ENCODE results near the gene KCNA4.
"Not testable (repeated sequence)": the region's sequence is repeated elsewhere in the genome, so short reads cannot be mapped to it uniquely, and the experiment has no call there.

KCNA4 gene

GRCh38 chr11:29996016-29996415 is 20.8 kb downstream of the KCNA4 start:
- DNase-seq: no peak

GRCh38 chr11:29989174-29989970 is 27.5 kb downstream of the KCNA4 start:
- no peak for DNase-seq

DNA sequence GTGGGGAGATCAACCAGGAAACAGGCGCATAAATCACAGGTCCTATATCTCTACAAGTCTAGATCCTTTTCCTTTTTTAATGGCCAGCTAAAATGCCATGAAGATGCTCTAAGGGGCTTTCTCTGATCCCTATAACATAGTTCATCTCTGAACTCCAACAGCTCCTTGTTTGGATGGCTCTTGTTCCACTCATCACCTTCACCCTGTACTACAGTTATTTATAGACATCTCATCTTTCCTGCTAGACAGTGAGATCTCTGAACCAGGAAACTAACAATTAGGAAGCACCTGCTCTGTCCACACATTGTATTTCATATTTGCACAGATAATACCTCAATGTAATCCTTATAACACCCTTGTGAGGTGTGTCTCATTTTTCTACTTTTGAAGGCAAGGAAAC is 31.6 kb downstream of the KCNA4 start:
- DNase-seq: no peak

- no peak for DNase-seq
These were observed 32.3 kb downstream of the KCNA4 start for GRCh38 chr11:29984544-29984943.

- DNase-seq: no peak
These were observed 38.3 kb downstream of the KCNA4 start for GRCh38 chr11:29978549-29978948.

DNA sequence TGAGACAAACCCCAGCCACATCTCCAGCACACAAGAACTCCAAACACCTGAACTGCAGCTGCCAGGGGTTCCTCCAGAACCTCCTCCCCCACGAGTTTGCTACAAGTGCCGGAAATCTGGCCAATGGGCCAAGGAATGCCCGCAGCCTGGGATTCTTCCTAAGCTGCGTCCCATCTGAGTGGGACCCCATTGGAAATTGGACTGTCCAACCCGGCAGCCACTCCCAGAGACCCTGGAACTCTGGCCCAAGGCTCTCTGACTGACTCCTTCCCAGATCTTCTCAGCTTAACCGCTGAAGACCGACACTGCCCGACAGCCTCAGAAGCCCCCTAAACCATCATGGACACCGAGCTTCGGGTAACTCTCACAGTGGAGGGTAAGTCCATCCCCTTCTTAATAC is 41.2 kb downstream of the KCNA4 start:
- DNase-seq: not testable (repeated sequence)

DNA sequence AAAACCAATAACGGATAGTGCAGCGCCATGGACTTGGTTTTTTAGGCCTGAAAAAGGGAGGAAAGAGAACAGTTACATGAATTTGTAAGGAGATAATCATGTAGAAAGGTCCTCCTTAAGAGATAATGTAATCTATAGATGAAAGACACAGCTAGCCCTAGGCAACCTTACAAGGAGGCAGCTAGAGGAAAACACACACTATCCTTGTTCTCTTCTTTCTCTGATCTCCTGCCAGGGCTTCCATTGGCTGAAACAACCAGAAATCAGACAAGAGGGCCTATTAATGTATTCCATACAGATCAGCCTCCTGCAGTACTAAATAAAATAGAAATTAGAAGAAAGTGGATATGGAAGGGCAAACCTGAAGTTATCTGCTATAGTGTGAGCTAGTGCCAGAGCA is 53.0 kb downstream of the KCNA4 start:
- no peak for DNase-seq

DNA sequence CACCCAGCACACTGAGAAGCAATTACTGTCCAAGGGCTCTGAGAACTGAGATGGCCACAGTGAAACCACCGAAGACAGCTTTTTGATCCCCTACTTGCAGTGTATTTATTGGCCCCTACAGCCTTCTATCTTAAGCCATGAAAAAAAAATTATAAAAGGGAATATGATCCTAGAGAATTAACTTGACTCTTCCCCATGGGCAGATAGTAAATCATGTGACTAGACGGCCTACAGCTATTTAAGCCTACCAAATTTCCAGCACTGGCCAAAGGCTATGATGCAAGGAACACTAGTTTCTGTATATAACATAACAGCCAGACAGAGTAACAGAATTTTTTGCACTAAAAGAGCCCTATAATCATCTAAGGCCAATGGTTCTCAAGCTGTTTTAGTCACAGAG is 53.8 kb downstream of the KCNA4 start:
- DNase-seq: no peak

DNA sequence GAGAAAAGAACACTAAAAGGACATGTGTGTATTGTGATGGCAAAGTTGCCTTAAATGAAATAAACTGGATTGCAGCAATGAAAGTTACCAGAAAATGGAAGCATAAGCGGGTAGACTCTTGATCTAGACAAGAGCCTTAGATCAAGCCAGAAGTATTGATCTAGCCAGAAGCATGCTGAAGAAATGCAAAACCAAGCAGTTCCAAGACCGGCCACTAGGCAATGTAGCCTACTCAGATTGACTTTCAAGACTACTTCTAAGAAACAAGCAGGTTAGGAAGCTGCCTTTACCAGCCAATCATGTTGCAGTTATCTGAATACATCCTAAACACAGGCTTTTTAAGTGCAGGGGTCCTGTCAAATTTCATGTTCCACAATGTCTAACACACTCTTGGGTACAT is 54.6 kb downstream of the KCNA4 start:
- no peak for DNase-seq
